HepG2 (cell line): Measurements from ENCODE around the gene ZNF396. TPM values are rescaled to one million over a fixed set of nuclear protein-coding genes. Genes with fewer than 3 reads are reported as not detected.

Experiments
- ATAC-seq: fragments of 200-7000 bp; cut with Tn5 transposase; 3 replicates; pipeline ENCODE4 v1.9.1; 2020; ENCODE audit warnings: mild to moderate bottlenecking, moderate library complexity
- BruUV-seq: library from RNA; stranded (reverse); fragments of 400-500 nt; replicated peaks from 2 replicates; lab custom pipeline; 2021; lab: Mats Ljungman, UMichigan
- CTCF ChIA-PET: fragments of 300-600 bp; formaldehyde crosslinking; extraction: SDS; loops from one replicate; lab custom pipeline; 2021; ENCODE audit warnings: low total read pairs, inconsistent platforms, low intra/inter-chr PET ratio; lab: Yijun Ruan, JAX
- POLR2A ChIA-PET: fragments of 350-600 bp; sonication (Branson Sonifier 250); formaldehyde crosslinking; loops from one replicate; lab custom pipeline; 2020; ENCODE audit warnings: antibody characterized with exemption, inconsistent platforms; lab: Yijun Ruan, JAX
- DNase-seq: peaks from one replicate; pipeline ENCODE4 v3.0.0-alpha.2; 2015; ENCODE audit warnings: low spot score
- FAIRE-seq: peaks from 3 replicates; lab custom pipeline; 2011; peaks lifted over from hg19 to GRCh38; lab: Jason Lieb, UNC
- H2AFZ ChIP-seq: one replicate; pipeline ENCODE4 v1.6.1; 2011; ENCODE audit warnings: low read length, inconsistent platforms
- H3K27ac ChIP-seq: fragments of 300-600 bp; 3 replicates; pipeline ENCODE4 v1.8.0; 2011; ENCODE audit warnings: mixed run types, mild to moderate bottlenecking, mixed read lengths, low read length, inconsistent platforms; ENCODE audit not compliant: insufficient read depth; ENCODE audit errors: extremely low read length
- H3K27me3 ChIP-seq, 2 experiments: fragments of 200-600 bp in 1 of 2; 2 replicates in 1 of 2; 3 replicates in 1 of 2; pipeline versions ENCODE4 v1.6.0 to v1.8.0; 2011; ENCODE audit warnings: low read length in 2 of 2, mild to moderate bottlenecking in 2 of 2, moderate library complexity in 2 of 2, inconsistent platforms in 1 of 2; ENCODE audit not compliant: insufficient read depth in 2 of 2, control insufficient read depth in 1 of 2
- H3K36me3 ChIP-seq, 2 experiments: fragments of 200-600 bp in 1 of 2; replicated peaks in 1 of 2; 2 replicates in 1 of 2; 3 replicates in 1 of 2; pipeline versions ENCODE4 v1.5.1 to v1.8.0; 2011; ENCODE audit warnings: low read length in 2 of 2, inconsistent platforms in 1 of 2; ENCODE audit not compliant: insufficient read depth in 2 of 2, control insufficient read depth in 1 of 2
- H3K4me1 ChIP-seq: 2 replicates; pipeline ENCODE4 v1.5.1; 2012; ENCODE audit warnings: low read length, inconsistent platforms; ENCODE audit not compliant: insufficient read depth
- H3K4me2 ChIP-seq: 2 replicates; pipeline ENCODE4 v1.6.0; 2011; ENCODE audit warnings: low read depth, low read length, inconsistent platforms
- H3K4me3 ChIP-seq, 3 experiments: fragments of 200-600 bp in 1 of 3; sonication (generic), shearing (Covaris generic) in 1 of 3; replicated peaks in 1 of 3; 2 replicates each; pipeline ENCODE4 v1.5.1; 2011 to 2016; ENCODE audit warnings: low read length in 3 of 3, inconsistent platforms in 2 of 3, low read depth in 2 of 3, mild to moderate bottlenecking in 2 of 3, control low read depth in 1 of 3, mixed read lengths in 1 of 3; ENCODE audit not compliant: insufficient read depth in 1 of 3
- H3K79me2 ChIP-seq: one replicate; pipeline ENCODE4 v1.6.1; 2011; ENCODE audit warnings: low read length, inconsistent platforms; ENCODE audit not compliant: insufficient read depth
- H3K9ac ChIP-seq: 2 replicates; pipeline ENCODE4 v1.6.0; 2011; ENCODE audit warnings: mild to moderate bottlenecking, low read depth, low read length, inconsistent platforms; ENCODE audit not compliant: insufficient read depth
- H3K9me3 ChIP-seq: 2 replicates; pipeline ENCODE4 v1.5.1; 2012; ENCODE audit warnings: mild to moderate bottlenecking, low read length
- H4K20me1 ChIP-seq: 2 replicates; pipeline ENCODE4 v1.6.0; 2011; ENCODE audit warnings: inconsistent platforms, mild to moderate bottlenecking, low read length, moderate library complexity; ENCODE audit not compliant: insufficient read depth
- CAMTA2 ChIP-seq: sonication (generic); formaldehyde crosslinking; IDR thresholded peaks from 2 replicates; pipeline ENCODE4 v1.4.0; 2020; ENCODE audit warnings: mild to moderate bottlenecking, missing genetic modification reagents, borderline replicate concordance
- CBX5 ChIP-seq: sonication (generic); formaldehyde crosslinking; IDR thresholded peaks from 2 replicates; pipeline ENCODE4 v1.4.0; 2020; ENCODE audit warnings: missing genetic modification reagents, borderline replicate concordance
- FOXJ3 ChIP-seq: sonication (generic); formaldehyde crosslinking; IDR thresholded peaks from 2 replicates; pipeline ENCODE4 v1.4.0; 2020; ENCODE audit warnings: missing genetic modification reagents, mild to moderate bottlenecking, borderline replicate concordance
- HOXA9 ChIP-seq: sonication (generic); formaldehyde crosslinking; IDR thresholded peaks from 2 replicates; pipeline ENCODE4 v1.8.1; 2022; ENCODE audit warnings: missing genetic modification reagents, mild to moderate bottlenecking, moderate library complexity, borderline replicate concordance
- IKZF4 ChIP-seq: sonication (generic); formaldehyde crosslinking; IDR thresholded peaks from 2 replicates; pipeline ENCODE4 v1.5.1; 2020; ENCODE audit warnings: borderline replicate concordance, mild to moderate bottlenecking, low read depth, missing genetic modification reagents; ENCODE audit errors: not compliant biosample characterization
- STAT5B ChIP-seq: sonication (generic); formaldehyde crosslinking; IDR thresholded peaks from 2 replicates; pipeline ENCODE4 v1.4.0; 2020; ENCODE audit warnings: missing genetic modification reagents
- THYN1 ChIP-seq: sonication (generic); formaldehyde crosslinking; IDR thresholded peaks from 2 replicates; pipeline ENCODE4 v1.8.1; 2023; ENCODE audit warnings: low read depth, mild to moderate bottlenecking, moderate library complexity, missing genetic modification reagents, borderline replicate concordance
- XRCC5 ChIP-seq: fragments of 200-400 bp; formaldehyde crosslinking; optimal IDR thresholded peaks from 2 replicates; pipeline ENCODE3; 2017; ENCODE audit warnings: mild to moderate bottlenecking, low read length
- ZNF577 ChIP-seq: sonication (generic); formaldehyde crosslinking; IDR thresholded peaks from 2 replicates; pipeline ENCODE4 v1.4.0; 2020; ENCODE audit warnings: mild to moderate bottlenecking, low read depth, missing genetic modification reagents, borderline replicate concordance
- ZNF766 ChIP-seq: sonication (generic); formaldehyde crosslinking; IDR thresholded peaks from 2 replicates; pipeline ENCODE4 v1.5.0; 2020; ENCODE audit warnings: missing genetic modification reagents, borderline replicate concordance
- ZNF792 ChIP-seq: IDR thresholded peaks from 2 replicates; pipeline ENCODE4 v1.6.1; 2016
- WGBS: methylation state at CpG from one replicate; pipeline ENCODE4 v1.1.6; 2017; ENCODE audit warnings: low lambda C conversion rate; 5-methylcytosine and 5-hydroxymethylcytosine counted together
- in situ Hi-C: cut with HindIII; loops from 2 replicates; pipeline ENCODE4 v1.10.0; 2017; ENCODE audit warnings: low pct_unique_long_range_greater_than_20kb; ENCODE audit not compliant: extremely low pct_ligation_motif_present
- intact Hi-C: fragments of 100-400 bp; cut with micrococcal nuclease; formaldehyde crosslinking; loops from one replicate; pipeline ENCODE4 v1.10.0; 2022; ENCODE audit not compliant: unreplicated experiment
- polyA plus RNA-seq, 8 experiments: library from polyadenylated mRNA; depleted of rRNA in 3 of 8; stranded (reverse) in 7 of 8; unstranded in 1 of 8; fragments of >200 nt; fragmentation: Illumina TruSeq in 4 of 8; extraction: Trizol in 4 of 8; gene quantifications; 2 replicates each; pipeline versions ENCODE4 v1.2.1 to v1.2.3, GENCODE V29; 2011 to 2016; ENCODE audit warnings: low read depth in 4 of 8, missing spikeins in 1 of 8, mixed read lengths in 1 of 8; ENCODE audit not compliant: insufficient read depth in 1 of 8
- total RNA-seq, 5 experiments: library from RNA; depleted of rRNA; stranded (reverse); fragments of >200 nt; fragmentation: Illumina TruSeq; extraction: Trizol; gene quantifications; 2 replicates each; pipeline ENCODE4 v1.2.3, GENCODE V29; 2016; ENCODE audit warnings: low read depth in 1 of 5
- TF ChIP-seq, protein P1 (sequence below): sonication (generic); formaldehyde crosslinking; IDR thresholded peaks from 2 replicates; pipeline ENCODE4 v1.4.0; 2020; ENCODE audit warnings: mild to moderate bottlenecking, missing genetic modification reagents
- TF ChIP-seq, protein P2 (sequence below): sonication (generic); formaldehyde crosslinking; conservative IDR thresholded peaks from 2 replicates; pipeline ENCODE4 v1.8.0; 2022; ENCODE audit warnings: low read depth, missing genetic modification reagents
- TF ChIP-seq, protein P3 (sequence below): sonication (generic); formaldehyde crosslinking; IDR thresholded peaks from 2 replicates; pipeline ENCODE4 v1.8.0; 2022; ENCODE audit warnings: mild to moderate bottlenecking, missing genetic modification reagents, borderline replicate concordance
- TF ChIP-seq, protein P4 (sequence below): sonication (generic); formaldehyde crosslinking; IDR thresholded peaks from 2 replicates; pipeline ENCODE4 v1.4.0; 2020; ENCODE audit warnings: missing genetic modification reagents

Gene ZNF396
- total and polyA plus RNA-seq, 2 of the 13 experiments (the other 11 are each of a cell fraction or from before 2014, with no cell fraction given) = 0.25 to 0.75 TPM

DNA sequence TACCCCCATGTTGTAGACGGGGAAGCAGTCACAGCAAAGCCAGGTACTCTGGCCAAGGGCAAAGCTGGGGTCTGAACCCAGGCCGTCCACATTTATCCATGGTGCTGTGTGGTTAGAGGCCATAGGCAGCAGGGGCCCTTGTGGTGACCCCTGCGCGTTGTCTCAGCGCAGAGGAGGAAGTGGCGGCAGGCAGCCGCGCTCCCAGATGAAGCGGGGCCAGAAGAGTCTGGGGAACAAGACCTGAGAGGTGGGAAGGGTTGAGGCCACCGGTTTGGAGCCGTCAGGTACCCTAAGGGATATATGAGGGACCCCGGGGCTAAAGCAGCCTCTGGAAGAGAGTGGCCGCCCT lies 770 bp downstream of the ZNF396 start:
- WGBS = 50% methylated on average over 11 of the region's 13 CpGs
- H3K27me3 ChIP-seq = no peaks in the 10 kb centered on the region; a peak in 1 of 5 replicates
- H3K9ac ChIP-seq = peak overlapping the region; percentile 54
- in situ Hi-C loops = loop anchor here (25.0 kb wide), 1 partner anchor 586 kb away; the partner anchor contains the start of gene RMP24
- intact Hi-C loops = no loop called here
- H3K27ac ChIP-seq = no peak overlapping the region
- no peaks in the 10 kb centered on the region for H3K79me2 ChIP-seq
- peak overlapping the region; percentile 75 to 83 (median 76) for H3K4me3 ChIP-seq
- ATAC-seq (peak; percentile 88), FAIRE-seq (no peak), DNase-seq (no peak)
- H2AFZ ChIP-seq = no peak overlapping the region
- no peaks in the 10 kb centered on the region for H4K20me1 ChIP-seq
- BruUV-seq = no TSS peak
- no peaks in the 10 kb centered on the region for H3K36me3 ChIP-seq
- peak overlapping the region; percentile 71 for H3K4me2 ChIP-seq
- no peaks in the 10 kb centered on the region for H3K9me3 ChIP-seq
- H3K4me1 ChIP-seq = peaks cover 6% of the 10 kb centered on the region; the same call in 1 of the 2 replicates
- ChIA-PET POLR2A (interaction anchor here (1.0 to 1.4 kb wide), 2 partner anchors 32 to 87 kb away, joined by 3 read pairs; partner anchors contain the start of genes ZNF24 and ZSCAN30), CTCF (no interaction called here)
- TF ChIP-seq XRCC5 (peak; percentile 14), STAT5B (CRISPR knock-in tag) (no peak), CBX5 (no peak), HOXA9 (no peak), THYN1 (CRISPR knock-in tag) (no peak), ZNF577 (no peak), ZNF792 (CRISPR knock-in tag) (no peak), CAMTA2 (no peak), FOXJ3 (CRISPR knock-in tag) (no peak), IKZF4 (CRISPR knock-in tag) (no peak), ZNF766 (CRISPR knock-in tag) (no peak)
- TF ChIP-seq, protein P1, sequence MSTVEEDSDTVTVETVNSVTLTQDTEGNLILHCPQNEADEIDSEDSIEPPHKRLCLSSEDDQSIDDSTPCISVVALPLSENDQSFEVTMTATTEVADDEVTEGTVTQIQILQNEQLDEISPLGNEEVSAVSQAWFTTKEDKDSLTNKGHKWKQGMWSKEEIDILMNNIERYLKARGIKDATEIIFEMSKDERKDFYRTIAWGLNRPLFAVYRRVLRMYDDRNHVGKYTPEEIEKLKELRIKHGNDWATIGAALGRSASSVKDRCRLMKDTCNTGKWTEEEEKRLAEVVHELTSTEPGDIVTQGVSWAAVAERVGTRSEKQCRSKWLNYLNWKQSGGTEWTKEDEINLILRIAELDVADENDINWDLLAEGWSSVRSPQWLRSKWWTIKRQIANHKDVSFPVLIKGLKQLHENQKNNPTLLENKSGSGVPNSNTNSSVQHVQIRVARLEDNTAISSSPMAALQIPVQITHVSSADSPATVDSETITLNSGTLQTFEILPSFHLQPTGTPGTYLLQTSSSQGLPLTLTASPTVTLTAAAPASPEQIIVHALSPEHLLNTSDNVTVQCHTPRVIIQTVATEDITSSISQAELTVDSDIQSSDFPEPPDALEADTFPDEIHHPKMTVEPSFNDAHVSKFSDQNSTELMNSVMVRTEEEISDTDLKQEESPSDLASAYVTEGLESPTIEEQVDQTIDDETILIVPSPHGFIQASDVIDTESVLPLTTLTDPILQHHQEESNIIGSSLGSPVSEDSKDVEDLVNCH = no peak
- TF ChIP-seq, protein P2, sequence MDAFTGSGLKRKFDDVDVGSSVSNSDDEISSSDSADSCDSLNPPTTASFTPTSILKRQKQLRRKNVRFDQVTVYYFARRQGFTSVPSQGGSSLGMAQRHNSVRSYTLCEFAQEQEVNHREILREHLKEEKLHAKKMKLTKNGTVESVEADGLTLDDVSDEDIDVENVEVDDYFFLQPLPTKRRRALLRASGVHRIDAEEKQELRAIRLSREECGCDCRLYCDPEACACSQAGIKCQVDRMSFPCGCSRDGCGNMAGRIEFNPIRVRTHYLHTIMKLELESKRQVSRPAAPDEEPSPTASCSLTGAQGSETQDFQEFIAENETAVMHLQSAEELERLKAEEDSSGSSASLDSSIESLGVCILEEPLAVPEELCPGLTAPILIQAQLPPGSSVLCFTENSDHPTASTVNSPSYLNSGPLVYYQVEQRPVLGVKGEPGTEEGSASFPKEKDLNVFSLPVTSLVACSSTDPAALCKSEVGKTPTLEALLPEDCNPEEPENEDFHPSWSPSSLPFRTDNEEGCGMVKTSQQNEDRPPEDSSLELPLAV (CRISPR knock-in tag) = no peak
- TF ChIP-seq, protein P3, sequence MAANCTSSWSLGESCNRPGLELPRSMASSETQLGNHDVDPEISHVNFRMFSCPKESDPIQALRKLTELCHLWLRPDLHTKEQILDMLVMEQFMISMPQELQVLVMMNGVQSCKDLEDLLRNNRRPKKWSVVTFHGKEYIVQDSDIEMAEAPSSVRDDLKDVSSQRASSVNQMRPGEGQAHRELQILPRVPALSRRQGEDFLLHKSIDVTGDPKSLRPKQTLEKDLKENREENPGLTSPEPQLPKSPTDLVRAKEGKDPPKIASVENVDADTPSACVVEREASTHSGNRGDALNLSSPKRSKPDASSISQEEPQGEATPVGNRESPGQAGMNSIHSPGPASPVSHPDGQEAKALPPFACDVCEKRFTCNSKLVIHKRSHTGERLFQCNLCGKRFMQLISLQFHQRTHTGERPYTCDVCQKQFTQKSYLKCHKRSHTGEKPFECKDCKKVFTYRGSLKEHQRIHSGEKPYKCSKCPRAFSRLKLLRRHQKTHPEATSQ (CRISPR knock-in tag) = no peak
- TF ChIP-seq, protein P4, sequence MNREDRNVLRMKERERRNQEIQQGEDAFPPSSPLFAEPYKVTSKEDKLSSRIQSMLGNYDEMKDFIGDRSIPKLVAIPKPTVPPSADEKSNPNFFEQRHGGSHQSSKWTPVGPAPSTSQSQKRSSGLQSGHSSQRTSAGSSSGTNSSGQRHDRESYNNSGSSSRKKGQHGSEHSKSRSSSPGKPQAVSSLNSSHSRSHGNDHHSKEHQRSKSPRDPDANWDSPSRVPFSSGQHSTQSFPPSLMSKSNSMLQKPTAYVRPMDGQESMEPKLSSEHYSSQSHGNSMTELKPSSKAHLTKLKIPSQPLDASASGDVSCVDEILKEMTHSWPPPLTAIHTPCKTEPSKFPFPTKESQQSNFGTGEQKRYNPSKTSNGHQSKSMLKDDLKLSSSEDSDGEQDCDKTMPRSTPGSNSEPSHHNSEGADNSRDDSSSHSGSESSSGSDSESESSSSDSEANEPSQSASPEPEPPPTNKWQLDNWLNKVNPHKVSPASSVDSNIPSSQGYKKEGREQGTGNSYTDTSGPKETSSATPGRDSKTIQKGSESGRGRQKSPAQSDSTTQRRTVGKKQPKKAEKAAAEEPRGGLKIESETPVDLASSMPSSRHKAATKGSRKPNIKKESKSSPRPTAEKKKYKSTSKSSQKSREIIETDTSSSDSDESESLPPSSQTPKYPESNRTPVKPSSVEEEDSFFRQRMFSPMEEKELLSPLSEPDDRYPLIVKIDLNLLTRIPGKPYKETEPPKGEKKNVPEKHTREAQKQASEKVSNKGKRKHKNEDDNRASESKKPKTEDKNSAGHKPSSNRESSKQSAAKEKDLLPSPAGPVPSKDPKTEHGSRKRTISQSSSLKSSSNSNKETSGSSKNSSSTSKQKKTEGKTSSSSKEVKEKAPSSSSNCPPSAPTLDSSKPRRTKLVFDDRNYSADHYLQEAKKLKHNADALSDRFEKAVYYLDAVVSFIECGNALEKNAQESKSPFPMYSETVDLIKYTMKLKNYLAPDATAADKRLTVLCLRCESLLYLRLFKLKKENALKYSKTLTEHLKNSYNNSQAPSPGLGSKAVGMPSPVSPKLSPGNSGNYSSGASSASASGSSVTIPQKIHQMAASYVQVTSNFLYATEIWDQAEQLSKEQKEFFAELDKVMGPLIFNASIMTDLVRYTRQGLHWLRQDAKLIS (CRISPR knock-in tag) = no peak
